Psoas muscle (tissue), 8 donors: ENCODE results near the gene SSBP4. TPM values are rescaled to one million over a fixed set of nuclear protein-coding genes. Genes with fewer than 3 reads are reported as not detected.

Source experiments
- ATAC-seq, 4 donors: fragments of 200-7000 bp; cut with Tn5 transposase; one replicate each; pipeline ENCODE4 v1.9.1; 2020; ENCODE audit warnings: moderate library complexity in 3 of 4, mild to moderate bottlenecking in 2 of 4
- DNase-seq, 2 donors: peaks; one replicate each; pipeline ENCODE4 v3.0.0-alpha.2; 2020
- H3K27ac ChIP-seq: fragments of 200-600 bp; one replicate; pipeline ENCODE4 v1.8.0; 2022
- H3K27me3 ChIP-seq, 3 donors: fragments of 200-600 bp in 1 of 3; one replicate each; pipeline versions ENCODE4 v1.6.1 to v1.8.0; 2013 to 2022; ENCODE audit warnings: low read length in 2 of 3, mild to moderate bottlenecking in 2 of 3, moderate library complexity in 1 of 3; ENCODE audit not compliant: insufficient read depth in 3 of 3
- H3K36me3 ChIP-seq, 2 donors: fragments of 200-600 bp in 1 of 2; one replicate each; pipeline versions ENCODE4 v1.6.1 to v1.8.0; 2013 to 2022; ENCODE audit warnings: low read depth in 1 of 2, mild to moderate bottlenecking in 1 of 2, moderate library complexity in 1 of 2; ENCODE audit not compliant: insufficient read depth in 1 of 2
- H3K4me1 ChIP-seq: fragments of 200-600 bp; one replicate; pipeline ENCODE4 v1.8.0; 2022
- H3K4me3 ChIP-seq: fragments of 200-600 bp; one replicate; pipeline ENCODE4 v1.8.0; 2022; ENCODE audit warnings: mild to moderate bottlenecking
- H3K9me3 ChIP-seq: fragments of 200-600 bp; one replicate; pipeline ENCODE4 v1.8.0; 2022
- WGBS, 3 donors: extraction: QIAGEN DNeasy Blood & Tissue Kit; methylation state at CpG; one replicate each; pipeline versions ENCODE4 v1.1.6 to v1.1.7; 2013; 5-methylcytosine and 5-hydroxymethylcytosine counted together
- intact Hi-C, 2 donors: fragments of 100-400 bp; cut with DNase I; formaldehyde crosslinking; loops; one replicate each; pipeline versions ENCODE4 v1.11.0 to v1.14.2; 2022
- polyA plus RNA-seq, 3 donors: library from polyadenylated mRNA; stranded (reverse); fragments of 200-250 nt; gene quantifications; one replicate each; pipeline ENCODE4 v1.2.3, GENCODE V29; 2013
- total RNA-seq, 4 donors: library from RNA; stranded (reverse); fragmentation: NEBNext Ultra II Directional in 2 of 4; extraction: Animal tissue kit (Norgen Biotek cat#: 25700) in 2 of 4; gene quantifications; one replicate each; pipeline versions ENCODE4 v1.2.1 to v1.2.4, GENCODE V29; 2021 to 2023
- TF ChIP-seq, protein P1 (sequence below): fragments of 200-600 bp; IDR thresholded peaks from one replicate; pipeline ENCODE4 v1.8.0; 2022; ENCODE audit warnings: antibody characterized with exemption
- donor health status: healthy with polysubstance abuse.
- donor health status: DM: no; HTN: no; CAD: no; lungs with moderate emphysema.
- donor health status: Bipolar disorder and iron deficiency.
- donor health status: healthy.
- donor health status: DM: yes; HTN: yes; CAD: no.
- donor health status: DM: no; HTN: no; CAD: no.
- donor health status: DM: no; HTN: no; CAD: no.
- donor health status: DM: yes; HTN: yes; CAD: no.

The SSBP4 gene
- total and polyA plus RNA-seq, 7 donors = 25.8 to 46.1 (median 29.3) TPM

- Histone ChIP-seq H3K36me3 (no peaks in the 10 kb centered on the region), H3K9me3 (no peaks in the 10 kb centered on the region), H3K27ac (no peak overlapping the region), H3K27me3 (no peaks in the 10 kb centered on the region), H3K4me3 (no peak overlapping the region), H3K4me1 (peaks cover 15% of the 10 kb centered on the region)
- ATAC-seq (no peak), DNase-seq (no peak)
- intact Hi-C loops = no loop called here
- TF ChIP-seq, protein P1, sequence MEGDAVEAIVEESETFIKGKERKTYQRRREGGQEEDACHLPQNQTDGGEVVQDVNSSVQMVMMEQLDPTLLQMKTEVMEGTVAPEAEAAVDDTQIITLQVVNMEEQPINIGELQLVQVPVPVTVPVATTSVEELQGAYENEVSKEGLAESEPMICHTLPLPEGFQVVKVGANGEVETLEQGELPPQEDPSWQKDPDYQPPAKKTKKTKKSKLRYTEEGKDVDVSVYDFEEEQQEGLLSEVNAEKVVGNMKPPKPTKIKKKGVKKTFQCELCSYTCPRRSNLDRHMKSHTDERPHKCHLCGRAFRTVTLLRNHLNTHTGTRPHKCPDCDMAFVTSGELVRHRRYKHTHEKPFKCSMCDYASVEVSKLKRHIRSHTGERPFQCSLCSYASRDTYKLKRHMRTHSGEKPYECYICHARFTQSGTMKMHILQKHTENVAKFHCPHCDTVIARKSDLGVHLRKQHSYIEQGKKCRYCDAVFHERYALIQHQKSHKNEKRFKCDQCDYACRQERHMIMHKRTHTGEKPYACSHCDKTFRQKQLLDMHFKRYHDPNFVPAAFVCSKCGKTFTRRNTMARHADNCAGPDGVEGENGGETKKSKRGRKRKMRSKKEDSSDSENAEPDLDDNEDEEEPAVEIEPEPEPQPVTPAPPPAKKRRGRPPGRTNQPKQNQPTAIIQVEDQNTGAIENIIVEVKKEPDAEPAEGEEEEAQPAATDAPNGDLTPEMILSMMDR = no peak
- 82 to 90% (median 86%) methylated on average over 5 of the region's 5 CpGs for WGBS, 3 donors
These were observed 26.3 kb upstream of the SSBP4 start for GRCh38 chr19:18392926-18393325.

DNA sequence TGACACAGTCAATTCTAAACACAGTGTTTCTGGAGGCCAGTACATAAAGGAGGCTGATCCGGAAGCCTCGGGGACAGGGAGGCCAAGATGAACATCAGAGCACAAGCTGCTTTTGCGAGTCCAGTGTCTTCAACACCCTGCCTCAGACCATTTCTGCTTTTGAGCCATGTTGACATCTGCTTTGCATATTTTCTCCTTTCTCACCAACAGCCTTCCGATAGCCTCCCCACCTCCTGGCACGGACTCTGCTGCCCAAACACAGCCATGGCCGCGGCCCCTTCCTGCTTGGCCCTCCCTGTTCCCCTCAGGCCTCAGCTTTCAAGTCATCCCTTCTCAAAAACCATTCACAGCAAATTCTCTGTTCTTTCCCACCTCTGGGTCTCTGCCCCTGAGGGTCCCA, 25.4 kb upstream of the SSBP4 start:
- Histone ChIP-seq H3K27me3 (peaks cover 0 to 2% (median 0%) of the 10 kb centered on the region in 3 donors), H3K4me1 (peaks cover 8% of the 10 kb centered on the region), H3K36me3 (no peaks in the 10 kb centered on the region), H3K4me3 (peak overlapping the region; percentile 25), H3K9me3 (no peaks in the 10 kb centered on the region), H3K27ac (no peak overlapping the region)
- 58 to 71% (median 68%) methylated on average over 7 of the region's 7 CpGs for WGBS, 3 donors
- DNase-seq (no peak), ATAC-seq (no peak)
- intact Hi-C loops = no loop called here
- TF ChIP-seq, protein P1 = no peak

GRCh38 chr19:18396471-18397241, 22.5 kb upstream of the SSBP4 start:
- H3K27me3 ChIP-seq = peaks cover 0 to 2% (median 0%) of the 10 kb centered on the region in 3 donors
- H3K4me3 ChIP-seq = peak overlapping the region; percentile 45
- H3K36me3 ChIP-seq = no peaks in the 10 kb centered on the region
- H3K9me3 ChIP-seq = no peaks in the 10 kb centered on the region
- 26 to 35% (median 29%) methylated on average over 36 to 37 of the region's 37 CpGs for WGBS, 3 donors
- DNase-seq (peak in 1 of 2 donors; percentile 76), ATAC-seq (peak; percentile 68 to 78 (median 75))
- TF ChIP-seq, protein P1 = no peak
- peaks cover 8% of the 10 kb centered on the region for H3K4me1 ChIP-seq
- no peak overlapping the region for H3K27ac ChIP-seq
- intact Hi-C loops = no loop called here

DNA sequence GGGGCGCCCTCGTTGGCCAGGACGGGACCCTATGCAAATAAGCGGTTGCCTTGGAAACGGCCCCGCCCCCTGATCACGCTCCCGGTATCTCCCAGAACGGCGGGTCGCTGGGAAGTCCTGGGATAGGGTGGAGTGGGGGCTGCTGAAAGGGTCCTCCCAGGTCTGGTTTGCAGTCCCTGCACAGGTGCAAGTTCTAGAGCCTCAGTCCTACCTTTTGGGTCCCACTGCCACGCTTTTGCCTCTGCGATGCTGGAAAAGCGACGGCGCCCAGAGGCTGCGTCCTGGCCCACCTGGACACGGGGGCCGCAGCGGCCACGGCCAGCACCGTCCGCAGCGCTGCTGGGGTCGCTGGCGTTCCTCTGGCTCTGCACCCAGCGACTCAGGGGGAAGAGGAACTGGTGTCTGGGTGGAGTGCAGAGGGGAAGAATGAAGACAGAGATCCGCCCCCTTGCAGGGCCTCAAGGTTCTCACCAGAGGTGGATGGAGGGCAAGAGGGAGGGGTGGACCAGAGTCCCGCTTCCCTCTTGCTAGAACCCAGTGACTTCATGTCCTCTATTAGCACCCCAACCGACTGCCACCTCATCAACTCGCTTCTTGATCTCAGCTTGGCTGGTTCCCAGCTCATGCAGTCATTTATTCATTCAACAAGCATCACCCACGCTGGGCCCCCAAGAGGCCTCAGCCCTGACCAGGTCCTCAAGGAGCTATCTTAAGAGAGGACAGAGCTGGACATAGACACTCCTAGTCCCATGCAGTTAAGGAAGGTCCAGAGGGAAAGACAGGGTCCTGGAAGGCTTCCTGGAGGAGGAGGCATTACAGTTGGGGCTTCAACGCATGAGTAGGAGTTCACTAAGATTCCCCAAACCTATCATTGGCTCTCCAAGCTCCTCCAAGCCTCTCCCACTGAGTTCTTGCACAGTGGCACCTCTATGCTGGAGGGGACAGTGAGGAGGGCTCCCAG, 21.7 kb upstream of the SSBP4 start, which contains the start of gene LRRC25:
TSS of gene LRRC25 (minus strand) at position 381 of the 961 bp plus-strand sequence. CDS start 659 bp downstream, outside the sequence.
- TF ChIP-seq, protein P1 = no peak
- Histone ChIP-seq H3K27ac (no peak within 1 kb of the TSS), H3K9me3 (no peaks in the 10 kb centered on the region), H3K4me1 (peaks cover 8% of the 10 kb centered on the region), H3K36me3 (no peaks in the 10 kb centered on the region), H3K4me3 (peak within 1 kb of the TSS; percentile 45), H3K27me3 (peaks cover 0 to 2% (median 0%) of the 10 kb centered on the region in 3 donors)
- WGBS, 3 donors = 48 to 59% (median 55%) methylated on average over 31 to 33 of the region's 33 CpGs
- DNase-seq (peak in 1 of 2 donors; percentile 69), ATAC-seq (peak in 3 of 4 donors; percentile 22 to 38 (median 35))
- intact Hi-C loops = no loop called here
